Measurements from ENCODE around the gene DHRS7.
"Not testable (repeated sequence)": the region's sequence is repeated elsewhere in the genome, so short reads cannot be mapped to it uniquely, and the experiment has no call there.

DHRS7 gene

DNA sequence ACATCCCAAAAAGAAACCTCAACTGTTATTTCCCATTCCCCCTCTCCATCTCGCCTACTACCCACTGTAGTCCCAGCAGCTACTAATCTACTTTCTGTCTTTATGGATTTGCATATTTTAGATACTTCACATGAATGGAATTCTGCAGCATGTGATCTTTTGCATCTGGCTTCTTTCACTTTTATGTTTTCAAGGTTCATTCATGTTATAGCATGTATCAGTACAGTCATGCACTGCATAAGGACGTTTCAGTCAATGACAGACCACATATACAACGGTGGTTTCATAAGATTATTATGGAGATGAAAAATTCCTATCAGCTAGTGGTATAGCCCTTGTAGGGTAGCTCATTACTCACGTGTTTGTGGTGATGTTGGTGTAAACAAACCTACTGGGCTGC, 49.0 kb downstream of the DHRS7 start:
- DNase-seq: no peak

DNA sequence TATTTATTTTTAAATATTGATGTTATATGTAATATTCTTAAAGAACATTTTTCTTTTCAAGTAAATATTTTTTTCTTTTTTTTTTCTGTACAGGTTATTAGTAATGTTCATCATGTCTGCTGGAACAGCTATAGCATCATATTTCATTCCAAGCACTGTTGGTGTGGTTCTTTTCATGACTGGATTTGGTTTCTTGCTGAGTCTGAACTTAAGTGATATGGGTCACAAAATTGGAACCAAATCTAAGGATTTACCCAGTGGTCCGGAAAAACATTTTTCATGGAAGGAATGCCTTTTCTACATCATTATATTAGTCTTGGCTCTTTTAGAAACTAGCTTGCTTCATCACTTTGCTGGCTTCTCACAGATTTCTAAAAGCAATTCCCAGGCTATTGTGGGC, 50.3 kb downstream of the DHRS7 start:
- no peak for DNase-seq

DNA sequence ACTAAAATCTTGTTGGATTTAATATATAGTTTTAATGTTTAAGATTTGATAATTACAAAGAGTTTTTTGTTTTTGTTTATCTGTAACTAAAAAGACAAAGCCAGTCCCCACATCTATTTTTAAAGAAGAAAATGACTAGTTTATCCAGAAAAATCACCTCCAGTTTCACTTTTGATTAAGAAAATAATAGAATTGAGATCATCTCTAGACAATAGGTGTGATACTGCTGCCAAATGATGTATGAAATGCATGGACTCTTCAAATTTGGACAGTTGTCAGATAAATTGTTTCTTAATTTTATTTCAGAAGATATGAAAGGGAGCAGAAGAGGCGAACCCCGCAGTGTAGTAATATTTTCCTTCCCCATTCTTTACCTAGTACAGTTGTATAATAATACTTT, 53.5 kb downstream of the DHRS7 start:
- no peak for DNase-seq

DNA sequence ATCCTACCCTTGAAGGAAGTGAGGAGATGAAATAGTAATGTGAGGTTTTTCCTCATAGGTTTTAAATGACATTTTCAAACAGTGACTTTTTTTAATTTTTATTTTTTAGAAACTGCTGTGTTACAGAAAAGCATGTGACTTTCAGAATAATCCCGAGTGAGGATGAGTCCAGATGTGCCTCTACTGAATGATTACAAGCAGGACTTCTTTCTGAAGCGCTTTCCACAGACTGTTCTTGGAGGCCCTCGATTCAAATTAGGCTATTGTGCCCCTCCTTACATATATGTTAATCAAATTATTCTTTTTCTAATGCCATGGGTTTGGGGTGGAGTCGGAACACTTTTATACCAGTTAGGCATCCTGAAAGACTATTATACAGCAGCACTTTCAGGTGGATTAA, 57.7 kb downstream of the DHRS7 start:
- no peak for DNase-seq

DNA sequence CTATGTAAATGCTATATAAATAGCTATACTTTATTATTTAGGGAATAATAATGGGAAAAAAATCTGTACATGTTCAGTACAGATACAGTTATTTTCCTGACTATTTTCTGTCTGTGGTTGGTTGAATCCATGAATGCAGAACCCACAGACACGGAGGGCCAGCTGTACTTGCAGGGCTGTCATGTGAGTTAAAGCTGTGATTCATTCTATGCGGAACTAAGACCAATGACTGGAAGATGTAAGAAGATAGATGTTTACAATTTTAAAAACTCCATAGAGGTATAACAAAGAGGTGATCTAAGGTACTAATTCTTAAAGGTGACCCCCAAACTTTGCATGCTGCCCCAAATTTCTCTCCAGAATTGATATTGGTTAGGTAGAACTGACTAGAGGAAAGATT, 58.9 kb downstream of the DHRS7 start:
- DNase-seq: no peak

DNA sequence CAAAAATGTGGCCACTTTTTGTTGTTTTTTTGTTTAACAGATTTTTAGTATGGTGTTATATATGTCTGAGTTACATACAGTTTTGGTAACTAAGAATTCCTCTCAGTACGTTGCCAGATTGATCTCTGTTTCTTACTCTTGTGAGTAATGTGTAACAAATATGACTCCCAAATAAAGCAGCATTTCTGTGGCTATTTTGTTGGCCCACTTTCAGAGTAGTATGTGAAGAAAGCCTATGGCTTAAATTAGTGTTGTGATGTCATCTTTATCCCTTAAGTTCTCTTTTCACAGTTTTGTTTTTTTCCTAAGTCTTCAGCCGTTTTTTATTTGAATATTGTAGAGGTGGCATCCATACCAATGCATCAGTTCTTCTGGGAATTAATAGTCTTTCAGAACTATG, 62.8 kb downstream of the DHRS7 start:
- no peak for DNase-seq

DNA sequence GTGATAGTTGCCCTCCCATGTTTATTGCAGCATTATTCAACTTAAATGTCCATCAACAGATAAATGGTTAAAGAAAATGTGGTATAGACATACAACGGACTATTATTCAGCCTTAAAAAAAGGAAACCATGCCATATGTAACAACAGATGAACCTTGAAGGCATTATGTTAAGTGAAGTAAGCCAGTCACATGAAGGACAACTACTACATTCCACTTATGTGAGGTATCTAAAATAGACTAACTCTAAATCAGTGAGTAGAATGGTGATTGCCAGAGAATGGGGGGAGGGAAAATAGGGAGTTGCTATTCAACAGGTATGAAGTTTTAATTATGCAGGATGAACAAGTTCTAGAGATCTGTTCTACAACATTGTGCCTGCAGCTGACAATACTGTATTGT, 63.4 kb downstream of the DHRS7 start:
- no peak for DNase-seq

DNA sequence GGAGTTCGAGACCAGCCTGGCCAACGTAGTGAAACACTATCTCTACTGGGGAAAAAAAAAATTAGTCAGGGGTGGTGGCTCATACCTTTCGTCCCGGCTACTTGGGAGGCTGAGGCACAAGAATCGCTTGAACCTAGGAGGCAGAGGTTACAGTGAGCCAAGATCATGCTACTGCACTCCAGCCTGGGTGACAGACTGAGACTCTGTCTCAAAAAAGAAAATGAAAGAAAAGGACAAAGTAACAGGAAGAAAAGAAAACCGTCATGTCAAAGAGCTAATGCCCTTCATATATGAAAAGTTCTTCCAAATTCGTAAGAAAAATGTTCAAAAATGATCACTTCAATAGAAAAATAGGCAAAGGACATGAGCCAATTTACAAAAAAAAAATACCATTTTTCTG, 65.3 kb downstream of the DHRS7 start:
- DNase-seq: not testable (repeated sequence)

DNA sequence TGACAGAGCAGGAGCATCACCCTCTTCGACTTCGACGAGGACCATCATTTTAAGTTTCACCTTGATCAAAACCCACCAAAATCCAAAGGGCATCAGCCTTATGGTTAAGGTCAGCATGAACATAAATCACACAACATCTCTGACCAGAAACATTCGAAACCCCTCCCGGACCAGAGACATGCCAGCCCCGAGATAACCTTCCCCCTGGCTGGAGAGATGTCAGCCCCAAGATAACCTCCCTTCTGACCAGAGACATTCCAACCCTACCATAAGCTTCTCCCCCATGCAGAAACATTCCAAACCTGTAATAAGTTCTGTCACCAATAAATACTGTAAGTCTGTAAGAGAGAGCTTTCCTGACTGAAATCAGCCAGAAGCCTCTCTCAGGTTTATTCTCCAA, 67.2 kb downstream of the DHRS7 start:
- DNase-seq: no peak

DNA sequence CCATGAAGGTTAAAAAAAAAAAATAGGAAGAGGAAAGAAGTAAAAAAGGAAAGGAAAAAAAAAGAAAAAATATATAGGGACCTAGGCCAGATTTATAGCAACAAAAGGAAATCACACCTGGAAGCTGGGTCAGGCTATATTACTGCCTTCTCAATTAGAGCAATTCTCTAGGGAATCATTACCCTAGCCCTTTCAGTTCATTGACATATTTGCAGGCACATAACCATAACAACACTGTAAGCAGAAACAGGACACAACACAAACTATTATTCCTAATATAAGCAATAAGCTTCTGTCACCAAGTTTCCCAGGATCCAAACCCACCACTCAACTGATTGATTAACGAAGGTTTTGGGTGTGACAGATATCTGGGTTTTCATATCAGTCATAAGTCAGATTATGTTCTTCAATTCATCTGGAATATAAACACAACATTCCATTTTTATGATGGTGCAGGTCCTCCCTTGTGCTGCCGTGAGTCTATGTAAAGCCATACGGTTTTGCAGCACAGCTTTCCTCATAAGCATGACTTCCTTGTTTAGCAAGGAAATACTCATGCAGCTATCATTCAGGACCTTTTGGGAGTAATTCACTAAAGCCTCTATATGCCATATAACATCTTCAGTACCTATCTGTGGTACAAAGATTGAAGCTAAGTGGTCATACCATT, 69.3 kb downstream of the DHRS7 start:
- no peak for DNase-seq

DNA sequence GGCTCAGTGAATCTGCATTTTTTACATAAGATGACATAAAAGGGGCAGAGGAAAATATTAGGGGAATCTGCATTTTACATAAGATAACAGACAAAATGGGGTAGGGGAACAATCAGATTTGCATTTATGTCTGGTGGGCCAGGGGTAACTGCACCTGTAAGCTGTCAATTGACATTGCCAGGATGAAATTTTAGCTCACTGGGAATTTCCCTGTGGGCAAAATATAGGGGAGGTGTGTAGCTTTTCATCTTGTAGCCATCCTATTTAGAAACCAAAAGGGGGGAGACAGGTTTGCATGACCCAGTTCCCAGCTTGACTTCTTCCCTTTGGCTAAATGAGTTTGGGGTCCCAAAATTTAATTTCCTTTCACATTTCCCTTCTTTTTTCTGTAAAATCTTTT, 70.0 kb downstream of the DHRS7 start:
- no peak for DNase-seq

DNA sequence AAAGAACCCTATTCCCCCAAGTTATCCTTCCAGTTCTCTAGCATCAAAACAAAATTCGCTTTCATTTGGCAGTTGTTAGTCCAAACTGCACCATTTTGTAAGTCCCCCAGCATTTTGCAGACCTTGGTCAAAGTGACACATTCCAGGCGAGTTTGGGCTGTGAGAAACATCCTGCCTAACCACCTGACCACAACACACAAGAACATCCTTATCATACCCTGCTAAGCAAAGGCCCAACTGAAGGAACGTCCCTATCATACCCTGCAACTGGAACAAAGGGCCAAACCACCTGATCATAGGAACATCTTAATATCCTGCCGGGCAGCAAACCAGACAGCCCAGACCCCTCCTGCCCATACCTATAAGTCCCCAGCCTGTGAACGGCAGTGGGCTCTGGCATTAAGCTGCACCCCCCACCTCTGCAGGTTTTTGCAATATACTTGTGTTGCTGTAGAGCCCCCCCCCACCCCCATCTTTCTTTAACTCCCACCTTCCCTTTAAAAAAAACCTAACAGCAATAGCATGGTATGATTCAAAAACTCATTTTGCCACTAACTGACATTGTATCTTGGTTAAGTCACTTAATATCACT, 70.8 kb downstream of the DHRS7 start:
- no peak for DNase-seq
